HuH-7.5 (cell line): ENCODE measurements around the gene NHLRC3.
"Not testable (repeated sequence)": the region's sequence is repeated elsewhere in the genome, so short reads cannot be mapped to it uniquely, and the experiment has no call there.

Experiments
- DNase-seq: peaks from one replicate; pipeline ENCODE4 v3.0.0; 2011; ENCODE audit warnings: low spot score

The NHLRC3 gene

GRCh38 chr13:39037880-39038568 is at the start of gene NHLRC3, which contains the start of gene PROSER1:
TSS of gene NHLRC3 (plus strand) at chr13:39038456. CDS start at chr13:39038640, 184 bp downstream.
TSS of gene PROSER1 (minus strand) at chr13:39038089. CDS start at chr13:39037242, 847 bp downstream.
- DNase-seq: peak; percentile 43

- DNase-seq: no peak
Measured at GRCh38 chr13:38990693-38991092, 47.6 kb upstream of the NHLRC3 start, which contains the start of gene STOML3. TSS of gene STOML3 (minus strand) at chr13:38990831. CDS start at chr13:38990721, 110 bp downstream.

GRCh38 chr13:38993381-38993780 is 44.9 kb upstream of the NHLRC3 start:
- DNase-seq: no peak

GRCh38 chr13:38998739-38999138 is 39.5 kb upstream of the NHLRC3 start:
- no peak for DNase-seq

GRCh38 chr13:39006371-39007111 is 31.7 kb upstream of the NHLRC3 start:
- DNase-seq: not testable (repeated sequence)

GRCh38 chr13:39012608-39013007 is 25.6 kb upstream of the NHLRC3 start:
- no peak for DNase-seq

- no peak for DNase-seq
Measured at GRCh38 chr13:39013462-39013861, 24.8 kb upstream of the NHLRC3 start.

- no peak for DNase-seq
Measured at GRCh38 chr13:39016087-39016486, 22.2 kb upstream of the NHLRC3 start.

- DNase-seq: peak; percentile 19
Measured at GRCh38 chr13:39016787-39017186, 21.5 kb upstream of the NHLRC3 start.

- DNase-seq: no peak
Measured at GRCh38 chr13:39020853-39021462, 17.3 kb upstream of the NHLRC3 start.

- no peak for DNase-seq
Measured at GRCh38 chr13:39023316-39023715, 14.9 kb upstream of the NHLRC3 start.

- no peak for DNase-seq
Measured at GRCh38 chr13:39023761-39024160, 14.5 kb upstream of the NHLRC3 start.

GRCh38 chr13:39025433-39025839 is 12.8 kb upstream of the NHLRC3 start:
- DNase-seq: no peak

GRCh38 chr13:39032150-39032549 is 6.1 kb upstream of the NHLRC3 start:
- DNase-seq: no peak

GRCh38 chr13:39034085-39034484 is 4.2 kb upstream of the NHLRC3 start:
- no peak for DNase-seq

GRCh38 chr13:39035204-39035603 is 3.1 kb upstream of the NHLRC3 start:
- no peak for DNase-seq

- no peak for DNase-seq
Measured at GRCh38 chr13:39035799-39036198, 2.5 kb upstream of the NHLRC3 start.

GRCh38 chr13:39036212-39036611 is 2.0 kb upstream of the NHLRC3 start:
- no peak for DNase-seq

GRCh38 chr13:39037410-39037879 is 811 bp upstream of the NHLRC3 start:
- DNase-seq: peak; percentile 18

- DNase-seq: peak; percentile 6
Measured at GRCh38 chr13:39038569-39039030, 344 bp downstream of the NHLRC3 start.

GRCh38 chr13:39039041-39039440 is 785 bp downstream of the NHLRC3 start:
- no peak for DNase-seq

GRCh38 chr13:39040206-39040605 is 1.9 kb downstream of the NHLRC3 start:
- no peak for DNase-seq

GRCh38 chr13:39044536-39044935 is 6.3 kb downstream of the NHLRC3 start:
- no peak for DNase-seq
